ENCODE data around the gene CCDC68.
A peak's percentile ranks its signal among the peaks of the same experiment; 100 is the strongest.

Gene CCDC68

GRCh38 chr18:54918060-54918459 lies 41.2 kb downstream of the CCDC68 start:
- no peak for DNase-seq (ENCODE audit: low read depth)

GRCh38 chr18:54916507-54916906 lies 42.8 kb downstream of the CCDC68 start:
- DNase-seq (ENCODE audit: low read depth), result no peak

- DNase-seq (ENCODE audit: low read depth), result no peak
Measured at GRCh38 chr18:54914816-54915215, 44.4 kb downstream of the CCDC68 start.

- no peak for DNase-seq (ENCODE audit: low read depth)
Measured at GRCh38 chr18:54911551-54911950, 47.7 kb downstream of the CCDC68 start.

- DNase-seq (ENCODE audit: low read depth), result no peak
Measured at GRCh38 chr18:54910161-54910919, 48.9 kb downstream of the CCDC68 start.

- no peak for DNase-seq (ENCODE audit: low read depth)
Measured at GRCh38 chr18:54909538-54909937, 49.7 kb downstream of the CCDC68 start.

GRCh38 chr18:54906331-54907185 lies 52.7 kb downstream of the CCDC68 start:
- no peak for DNase-seq (ENCODE audit: low read depth)

GRCh38 chr18:54905629-54906028 lies 53.6 kb downstream of the CCDC68 start:
- no peak for DNase-seq (ENCODE audit: low read depth)

- DNase-seq (ENCODE audit: low read depth), result no peak
Measured at GRCh38 chr18:54904581-54904980, 54.7 kb downstream of the CCDC68 start.

- no peak for DNase-seq (ENCODE audit: low read depth)
Measured at GRCh38 chr18:54900290-54900689, 59.0 kb downstream of the CCDC68 start.

- DNase-seq (ENCODE audit: low read depth), result no peak
Measured at GRCh38 chr18:54899500-54899899, 59.8 kb downstream of the CCDC68 start.

- DNase-seq (ENCODE audit: low read depth), result peak; percentile 43
Measured at GRCh38 chr18:54888933-54889332, 70.3 kb downstream of the CCDC68 start.

- no peak for DNase-seq (ENCODE audit: low read depth)
Measured at GRCh38 chr18:54888378-54888777, 70.9 kb downstream of the CCDC68 start.

GRCh38 chr18:54883816-54884604 lies 75.3 kb downstream of the CCDC68 start:
- no peak for DNase-seq (ENCODE audit: low read depth)

GRCh38 chr18:54882318-54882717 lies 76.9 kb downstream of the CCDC68 start:
- no peak for DNase-seq (ENCODE audit: low read depth)

- no peak for DNase-seq (ENCODE audit: low read depth)
Measured at GRCh38 chr18:54881229-54881768, 78.0 kb downstream of the CCDC68 start.

GRCh38 chr18:54880395-54881105 lies 78.7 kb downstream of the CCDC68 start:
- peak; percentile 42 for DNase-seq (ENCODE audit: low read depth)

- DNase-seq (ENCODE audit: low read depth), result no peak
Measured at GRCh38 chr18:54879691-54880090, 79.6 kb downstream of the CCDC68 start.

- no peak for DNase-seq (ENCODE audit: low read depth)
Measured at GRCh38 chr18:54878659-54879358, 80.5 kb downstream of the CCDC68 start.

- DNase-seq (ENCODE audit: low read depth), result no peak
Measured at GRCh38 chr18:54878159-54878622, 81.1 kb downstream of the CCDC68 start.

- DNase-seq (ENCODE audit: low read depth), result no peak
Measured at GRCh38 chr18:54877076-54877475, 82.2 kb downstream of the CCDC68 start.

Data from HS-5 (cell line).